Epithelial cell of esophagus (primary cell): Measurements from ENCODE around the gene SWI5.
A peak's percentile ranks its signal among the peaks of the same experiment; 100 is the strongest.

ENCODE experiments used
- DNase-seq: peaks from one replicate; pipeline ENCODE4 v3.0.0; 2010; ENCODE audit warnings: low read depth
- H3K4me3 ChIP-seq: 2 replicates; pipeline ENCODE4 v1.5.1; 2011; ENCODE audit warnings: mild to moderate bottlenecking, low read length, control low read depth
- CTCF ChIP-seq: IDR thresholded peaks from 2 replicates; pipeline ENCODE4 v1.5.1; 2011; ENCODE audit warnings: low read depth, mild to moderate bottlenecking, low read length, control low read depth, inconsistent platforms; ENCODE audit not compliant: insufficient read depth; ENCODE audit errors: missing control alignments

The SWI5 gene

GRCh38 chr9:128309551-128309950 lies 33.5 kb downstream of the SWI5 start:
- no peak overlapping the region for H3K4me3 ChIP-seq
- TF ChIP-seq CTCF = no peak
- DNase-seq = no peak

DNA sequence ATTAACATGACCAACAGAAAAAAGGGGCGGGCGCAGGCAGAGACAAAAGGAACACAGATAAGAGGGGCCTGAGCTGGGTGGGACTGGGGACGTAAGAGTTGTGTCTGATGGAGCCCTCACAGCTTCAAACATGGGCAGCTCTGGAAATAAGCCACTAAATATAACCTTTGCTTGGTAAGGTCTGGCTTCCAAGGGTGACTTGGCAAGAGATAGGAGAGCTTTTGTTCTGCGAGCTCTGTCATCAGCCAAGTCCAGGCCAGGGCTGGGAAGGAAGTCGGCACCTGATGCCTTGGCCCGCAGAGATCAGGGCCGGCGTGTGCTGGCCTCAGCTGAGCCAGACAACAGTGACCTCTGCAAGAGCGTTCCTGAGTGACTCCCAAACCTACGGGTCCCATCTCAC lies 34.4 kb downstream of the SWI5 start:
- no peak for TF ChIP-seq CTCF
- H3K4me3 ChIP-seq = no peak overlapping the region

DNA sequence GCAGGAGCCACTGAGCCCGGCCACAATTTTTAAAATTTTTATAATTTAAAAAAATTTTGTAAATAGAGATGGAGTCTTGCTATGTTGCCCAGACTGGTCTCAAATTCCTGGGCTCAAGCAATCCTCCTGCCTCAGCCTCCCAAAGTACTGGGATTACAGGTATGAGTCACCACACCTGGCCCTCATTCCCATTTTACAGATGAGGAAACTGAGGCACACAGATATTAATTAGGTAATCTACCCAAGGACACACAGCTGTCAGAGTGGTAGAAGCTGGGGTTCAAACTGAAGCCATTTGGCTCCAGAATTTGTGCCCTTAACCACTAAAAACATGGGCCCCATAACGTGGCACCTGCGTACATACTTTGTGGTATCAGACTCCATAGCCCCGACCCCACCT lies 38.6 kb downstream of the SWI5 start:
- DNase-seq = no peak
- no peak for TF ChIP-seq CTCF
- no peak overlapping the region for H3K4me3 ChIP-seq

More for the DNA sequence above, 34.4 kb downstream of the SWI5 start:
- no peak for DNase-seq

GRCh38 chr9:128316421-128316820 lies 40.3 kb downstream of the SWI5 start:
- DNase-seq = no peak
- no peak overlapping the region for H3K4me3 ChIP-seq
- no peak for TF ChIP-seq CTCF

DNA sequence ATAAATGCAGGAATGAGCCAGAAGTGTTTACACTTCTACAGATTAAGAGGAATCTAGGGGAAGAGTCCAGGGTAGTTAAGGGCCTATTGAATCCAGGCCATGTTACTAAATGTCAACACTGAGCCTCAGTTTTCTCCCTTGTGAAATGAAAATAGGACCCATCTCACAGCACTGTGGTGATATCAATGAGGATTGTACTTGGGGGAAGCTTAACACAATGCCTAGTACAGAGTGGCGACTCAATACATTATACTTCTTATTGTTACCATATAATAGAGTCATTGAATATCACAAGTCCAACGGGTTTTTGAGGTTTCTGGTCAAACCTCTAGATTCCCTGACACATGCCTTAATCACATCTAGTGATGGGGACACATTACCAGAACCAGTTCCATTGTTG lies 41.6 kb downstream of the SWI5 start:
- no peak for TF ChIP-seq CTCF
- peak; percentile 18 for DNase-seq
- H3K4me3 ChIP-seq = no peak overlapping the region

GRCh38 chr9:128321343-128321742 lies 45.3 kb downstream of the SWI5 start:
- no peak for DNase-seq
- peak overlapping the region; percentile 98 for H3K4me3 ChIP-seq
- no peak for TF ChIP-seq CTCF

- H3K4me3 ChIP-seq = peak overlapping the region; percentile 98
- no peak for DNase-seq
Observed at GRCh38 chr9:128321879-128322403, 45.9 kb downstream of the SWI5 start.

More at GRCh38 chr9:128321879-128322403, 45.9 kb downstream of the SWI5 start:
- TF ChIP-seq CTCF = no peak
